Loucy (cell line): ENCODE data around the gene TMPRSS13.

Source experiments
- H2AFZ ChIP-seq: fragments of 200-600 bp; sonication (generic); 2 replicates; pipeline ENCODE4 v1.6.0; 2016; ENCODE audit warnings: antibody characterized with exemption, mild to moderate bottlenecking, low read length, moderate library complexity
- H3F3A ChIP-seq: fragments of 200-600 bp; 2 replicates; pipeline ENCODE4 v1.6.0; 2016; ENCODE audit warnings: antibody characterized with exemption, low read depth, mild to moderate bottlenecking
- H3K27me3 ChIP-seq: fragments of 200-600 bp; sonication (generic); 2 replicates; pipeline ENCODE4 v1.6.1; 2014; ENCODE audit warnings: low read length, mild to moderate bottlenecking; ENCODE audit not compliant: insufficient read depth, poor library complexity, severe bottlenecking
- H3K36me3 ChIP-seq: fragments of 200-600 bp; sonication (generic); 2 replicates; pipeline ENCODE4 v1.6.1; 2016; ENCODE audit warnings: low read length; ENCODE audit not compliant: insufficient read depth
- H3K4me1 ChIP-seq: fragments of 200-600 bp; sonication (generic); 2 replicates; pipeline ENCODE4 v1.5.1; 2014; ENCODE audit warnings: low read length, mild to moderate bottlenecking; ENCODE audit not compliant: insufficient read depth, poor library complexity, severe bottlenecking
- H3K4me2 ChIP-seq: fragments of 200-600 bp; sonication (generic); 2 replicates; pipeline ENCODE4 v1.6.0; 2014; ENCODE audit warnings: antibody characterized with exemption, low read length, low read depth, mild to moderate bottlenecking; ENCODE audit not compliant: poor library complexity, severe bottlenecking
- H3K4me3 ChIP-seq: fragments of 200-600 bp; sonication (generic); 2 replicates; pipeline ENCODE4 v1.5.1; 2014; ENCODE audit warnings: low read length, mild to moderate bottlenecking, mixed read lengths; ENCODE audit not compliant: poor library complexity, severe bottlenecking
- H3K79me2 ChIP-seq: fragments of 200-600 bp; sonication (generic); 2 replicates; pipeline ENCODE4 v1.6.1; 2014; ENCODE audit warnings: low read length; ENCODE audit not compliant: insufficient read depth
- H3K9ac ChIP-seq: fragments of 200-600 bp; sonication (generic); 2 replicates; pipeline ENCODE4 v1.6.0; 2014; ENCODE audit warnings: mild to moderate bottlenecking, low read depth, low read length, moderate library complexity; ENCODE audit not compliant: poor library complexity, severe bottlenecking
- H3K9me2 ChIP-seq: fragments of 200-600 bp; sonication (generic); replicated peaks from 2 replicates; pipeline ENCODE4 v1.6.1; 2016; ENCODE audit warnings: low read depth, low read length, mixed read lengths
- H3K9me3 ChIP-seq: fragments of 200-600 bp; sonication (generic); 2 replicates; pipeline ENCODE4 v1.6.1; 2014; ENCODE audit warnings: mild to moderate bottlenecking, antibody characterized with exemption, low read length, low read depth; ENCODE audit not compliant: insufficient read depth
- H4K20me1 ChIP-seq: fragments of 200-600 bp; sonication (generic); 2 replicates; pipeline ENCODE4 v1.6.0; 2014; ENCODE audit warnings: antibody characterized with exemption, low read length, mild to moderate bottlenecking; ENCODE audit not compliant: insufficient read depth, poor library complexity, severe bottlenecking
- CTCF ChIP-seq: fragments of 200-600 bp; sonication (generic); conservative IDR thresholded peaks from 2 replicates; pipeline ENCODE4 v1.5.1; 2014; ENCODE audit warnings: mild to moderate bottlenecking, antibody characterized with exemption, low read length
- EZH2phosphoT487 ChIP-seq: fragments of 200-600 bp; IDR thresholded peaks from 2 replicates; pipeline ENCODE4 v1.6.1; 2018; ENCODE audit warnings: antibody characterized with exemption, mild to moderate bottlenecking, moderate library complexity, borderline replicate concordance

The TMPRSS13 gene

DNA sequence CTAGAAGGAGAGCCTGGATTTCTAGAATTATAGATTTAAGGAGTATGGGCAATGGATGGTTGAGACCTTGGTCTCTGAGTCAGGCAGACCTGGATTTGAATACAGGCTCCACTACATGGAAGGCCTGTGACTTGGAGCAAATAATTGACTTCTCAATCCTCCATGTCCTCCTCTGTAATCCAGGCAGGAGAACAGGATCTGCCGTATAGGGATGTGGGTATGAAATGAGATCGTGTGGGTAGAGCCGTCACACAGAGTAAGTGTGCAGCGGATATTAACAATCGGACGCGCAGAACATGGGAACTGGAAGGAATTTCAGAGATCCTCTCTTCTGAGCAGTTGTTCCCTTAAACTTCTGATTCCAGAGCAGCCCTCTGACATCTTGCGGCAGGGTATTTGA, 11.5 kb upstream of the TMPRSS13 start:
- Histone ChIP-seq H3K36me3 (no peaks in the 10 kb centered on the region), H3K9ac (peak overlapping the region; percentile 26), H2AFZ (no peak overlapping the region), H3K27me3 (no peaks in the 10 kb centered on the region), H3K9me3 (no peaks in the 10 kb centered on the region), H3F3A (no peaks in the 10 kb centered on the region), H3K9me2 (no peaks in the 10 kb centered on the region), H3K4me1 (peaks cover 37% of the 10 kb centered on the region), H3K79me2 (no peaks in the 10 kb centered on the region), H3K4me3 (no peak overlapping the region), H3K4me2 (no peak overlapping the region), H4K20me1 (no peaks in the 10 kb centered on the region)
- no peak for TF ChIP-seq EZH2phosphoT487
- TF ChIP-seq CTCF, result no peak

GRCh38 chr11:117936973-117937372, 7.8 kb upstream of the TMPRSS13 start:
- Histone ChIP-seq H3K36me3 (no peaks in the 10 kb centered on the region), H3K4me2 (no peak overlapping the region), H3K4me1 (peaks cover 38% of the 10 kb centered on the region), H3F3A (no peaks in the 10 kb centered on the region), H3K79me2 (no peaks in the 10 kb centered on the region), H4K20me1 (no peaks in the 10 kb centered on the region), H3K9me3 (no peaks in the 10 kb centered on the region), H2AFZ (no peak overlapping the region), H3K9ac (no peak overlapping the region), H3K27me3 (no peaks in the 10 kb centered on the region), H3K4me3 (no peak overlapping the region), H3K9me2 (no peaks in the 10 kb centered on the region)
- TF ChIP-seq CTCF (no peak), EZH2phosphoT487 (no peak)

DNA sequence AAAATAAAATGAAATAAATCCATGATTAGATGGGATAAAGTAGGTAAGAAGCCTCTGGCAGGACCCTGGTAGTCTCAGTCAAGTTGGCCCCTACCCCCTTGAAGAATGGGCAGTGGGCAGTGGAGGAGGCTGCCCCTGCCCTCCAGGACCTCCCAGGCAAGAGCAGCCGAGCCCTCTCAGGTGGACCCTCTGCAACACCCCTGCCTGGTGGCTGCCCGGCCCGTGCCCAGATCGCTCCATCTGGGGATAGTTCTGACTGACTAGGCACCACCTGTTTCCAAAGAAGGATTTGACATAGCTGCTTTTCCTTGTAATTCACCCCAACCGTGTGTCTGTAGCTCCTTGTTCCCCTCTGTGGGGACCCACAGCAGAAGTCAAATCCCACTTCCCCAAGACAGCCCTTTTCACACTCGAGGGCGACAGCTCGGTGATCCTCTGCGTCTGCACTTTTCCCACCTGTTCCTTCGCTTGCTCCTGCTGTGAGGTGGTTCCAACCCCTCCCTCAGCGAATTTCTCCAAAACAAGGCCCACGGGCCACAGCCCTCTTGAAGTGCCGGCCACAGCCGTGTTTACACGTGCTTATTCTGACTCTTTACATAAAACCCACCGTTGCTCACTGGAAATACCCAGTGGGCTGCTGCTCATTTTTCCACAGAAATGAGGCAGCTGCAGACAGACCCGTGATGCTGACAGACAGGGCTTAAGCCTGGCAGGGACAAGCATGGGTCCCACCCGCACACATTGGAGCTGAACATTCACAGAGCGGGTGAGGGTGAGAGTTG, 5.5 kb upstream of the TMPRSS13 start:
- H3K79me2 ChIP-seq, result no peaks in the 10 kb centered on the region
- no peaks in the 10 kb centered on the region for H3K9me3 ChIP-seq
- TF ChIP-seq CTCF, result no peak
- no peak for TF ChIP-seq EZH2phosphoT487
- no peak overlapping the region for H3K4me3 ChIP-seq
- H3F3A ChIP-seq, result peaks cover 7% of the 10 kb centered on the region; the same call in 1 of the 2 replicates
- H4K20me1 ChIP-seq, result no peaks in the 10 kb centered on the region
- H3K27me3 ChIP-seq, result no peaks in the 10 kb centered on the region
- H3K4me2 ChIP-seq, result no peak overlapping the region
- no peak overlapping the region for H3K9ac ChIP-seq
- H3K9me2 ChIP-seq, result no peaks in the 10 kb centered on the region
- no peak overlapping the region for H2AFZ ChIP-seq
- H3K36me3 ChIP-seq, result no peaks in the 10 kb centered on the region
- H3K4me1 ChIP-seq, result peaks cover 47% of the 10 kb centered on the region
